GM21717 (cell line): ENCODE data around the gene C17orf100.

Source experiments
- ATAC-seq: cut with Tn5 transposase; IDR thresholded peaks from one replicate; pipeline ENCODE4 v1.9.1; 2021; ENCODE audit warnings: mild to moderate bottlenecking, moderate library complexity; ENCODE audit not compliant: unreplicated experiment

C17orf100 gene

DNA sequence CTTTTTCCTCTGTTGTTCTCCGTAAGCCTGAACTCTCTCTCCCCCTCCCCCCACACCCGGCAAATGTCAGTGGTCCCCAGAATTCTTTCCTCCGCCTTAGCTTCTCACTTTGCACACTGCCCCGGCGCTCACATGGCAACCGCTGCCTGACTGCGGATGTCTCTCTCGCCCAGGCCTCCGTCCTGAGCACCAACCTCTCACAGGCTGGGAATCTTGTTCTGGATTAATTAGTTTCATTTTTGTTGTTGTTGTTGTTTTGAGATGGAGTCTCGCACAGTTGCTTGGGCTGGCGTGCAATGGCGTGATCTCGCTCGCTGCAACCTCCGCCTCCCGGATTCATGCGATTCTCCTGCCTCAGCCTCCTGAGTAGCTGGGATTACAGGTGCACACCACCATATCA is 16.7 kb downstream of the C17orf100 start:
- no peak for ATAC-seq

DNA sequence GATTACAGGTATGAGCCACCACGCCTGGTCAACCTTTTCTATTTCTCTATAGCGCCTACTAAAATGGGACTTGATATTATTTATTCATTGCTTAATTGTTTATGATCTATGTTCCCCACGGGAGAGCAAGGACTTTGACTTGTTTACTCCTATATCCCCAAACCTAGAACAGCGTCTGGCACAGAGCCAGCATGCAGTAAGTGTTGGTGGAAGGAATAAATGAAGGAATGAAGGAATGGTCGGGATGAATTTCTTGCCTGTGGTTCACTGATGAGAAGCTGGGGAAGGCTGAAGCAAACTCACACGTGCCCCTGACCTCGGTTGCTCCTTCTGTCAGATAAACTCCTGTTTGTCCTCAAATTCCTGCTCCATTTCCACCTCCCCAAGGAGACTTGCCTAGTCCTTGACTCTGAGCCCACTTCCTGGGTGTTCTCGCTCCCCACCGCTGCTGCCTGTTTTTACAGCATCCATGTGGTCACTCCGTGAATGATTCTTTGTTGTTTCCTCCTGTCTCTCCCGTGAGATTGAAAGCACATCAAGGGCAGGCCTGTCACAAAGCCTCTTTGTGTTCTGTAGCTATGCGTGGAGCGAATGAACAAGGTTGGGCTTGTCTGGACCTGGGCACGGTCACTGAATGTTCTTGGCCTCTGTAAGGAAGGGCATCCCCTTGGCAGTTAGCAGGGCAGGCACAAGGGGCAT is 17.3 kb downstream of the C17orf100 start:
- no peak for ATAC-seq

DNA sequence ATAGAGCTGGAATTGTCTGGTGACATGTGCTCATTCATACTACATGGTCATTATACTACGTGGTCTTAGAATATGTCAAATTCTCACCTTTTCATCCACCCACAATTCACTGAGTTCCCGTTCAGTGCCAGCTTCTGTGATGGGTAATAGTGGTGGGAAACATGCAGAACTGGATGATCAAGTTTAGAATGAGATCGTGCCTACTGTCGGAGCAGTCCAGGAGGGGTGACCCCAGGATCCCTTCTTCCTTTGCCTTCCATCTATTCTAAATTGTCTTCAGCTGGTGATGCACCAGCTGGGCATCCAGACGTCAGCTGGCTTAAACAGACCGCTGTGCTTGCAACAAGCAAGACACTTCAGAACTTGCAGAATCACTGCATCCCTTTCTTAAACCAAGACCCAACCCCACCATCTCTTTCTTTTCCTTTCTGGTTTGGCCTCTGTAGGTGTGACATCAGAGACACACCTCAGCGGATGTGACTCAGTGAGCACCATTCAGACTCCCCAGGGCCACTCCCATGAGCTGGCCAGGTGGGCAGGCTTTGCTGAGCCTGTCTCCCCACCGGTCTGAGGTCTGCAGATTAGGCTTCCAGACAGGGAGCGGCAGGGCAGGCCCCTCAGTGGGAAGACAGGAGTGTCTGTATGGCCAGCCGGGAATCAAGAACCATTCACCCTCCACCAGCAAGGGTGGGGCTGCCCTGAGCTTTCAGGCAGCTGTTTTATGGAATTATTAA is 18.1 kb downstream of the C17orf100 start:
- ATAC-seq: no peak

DNA sequence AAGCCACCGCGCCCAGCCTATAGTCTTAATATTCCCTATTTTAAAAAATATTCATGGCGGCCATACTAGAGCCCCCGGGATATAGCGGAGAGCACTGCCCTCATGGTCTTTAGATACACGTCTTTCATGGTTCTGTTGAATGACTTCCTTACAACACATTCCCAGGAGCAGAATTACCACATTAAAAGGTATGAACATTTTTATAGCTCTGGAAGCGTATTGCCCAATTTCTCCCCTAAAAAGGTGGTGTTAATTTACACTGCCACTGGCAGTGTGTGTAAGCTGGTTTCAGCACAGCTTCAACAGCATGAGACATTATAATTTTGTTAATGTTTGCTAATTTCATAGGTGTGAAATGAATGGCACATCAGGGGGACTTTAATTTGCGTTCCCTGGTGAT is 19.0 kb downstream of the C17orf100 start:
- ATAC-seq: no peak

DNA sequence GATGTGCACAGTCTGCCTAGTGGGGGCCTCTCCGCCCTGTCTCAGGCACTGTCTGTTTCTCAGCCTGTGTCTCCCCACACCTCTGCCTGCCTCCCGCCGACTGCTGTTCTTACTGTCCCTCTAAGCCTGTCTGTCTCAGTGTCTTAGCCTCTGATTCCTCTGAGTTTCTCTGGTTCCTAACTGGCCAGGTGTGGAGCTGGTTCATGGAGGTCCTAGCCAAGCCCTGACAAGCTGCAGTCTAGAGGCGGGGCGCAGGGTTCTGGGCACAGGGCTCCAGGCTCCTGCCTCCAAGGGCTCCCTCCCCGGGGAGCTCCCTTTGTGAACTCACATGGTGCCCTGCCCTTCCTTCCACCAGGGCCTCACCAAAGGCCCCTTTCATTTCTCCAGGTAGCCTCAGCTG is 19.4 kb downstream of the C17orf100 start:
- ATAC-seq: no peak

DNA sequence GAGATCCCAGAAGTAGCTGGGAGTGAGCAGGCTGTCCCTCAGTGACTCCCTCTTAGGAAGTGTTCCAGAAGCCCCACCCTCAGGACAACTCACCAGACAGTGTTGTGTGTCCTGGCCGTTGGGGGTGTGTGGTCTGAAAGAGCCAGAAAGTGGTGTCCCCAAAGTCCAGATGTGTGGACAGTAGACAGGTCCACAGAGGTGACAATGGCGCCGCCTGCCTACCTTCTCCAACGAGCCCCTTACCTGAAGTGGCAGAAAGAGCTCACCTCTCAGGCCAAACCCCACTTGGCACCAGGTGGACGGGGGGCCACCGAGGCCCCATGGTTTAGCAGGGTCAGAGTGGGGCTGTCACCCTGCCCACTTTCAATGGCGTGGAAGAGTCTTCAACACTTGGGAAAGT is 19.9 kb downstream of the C17orf100 start:
- ATAC-seq: no peak

DNA sequence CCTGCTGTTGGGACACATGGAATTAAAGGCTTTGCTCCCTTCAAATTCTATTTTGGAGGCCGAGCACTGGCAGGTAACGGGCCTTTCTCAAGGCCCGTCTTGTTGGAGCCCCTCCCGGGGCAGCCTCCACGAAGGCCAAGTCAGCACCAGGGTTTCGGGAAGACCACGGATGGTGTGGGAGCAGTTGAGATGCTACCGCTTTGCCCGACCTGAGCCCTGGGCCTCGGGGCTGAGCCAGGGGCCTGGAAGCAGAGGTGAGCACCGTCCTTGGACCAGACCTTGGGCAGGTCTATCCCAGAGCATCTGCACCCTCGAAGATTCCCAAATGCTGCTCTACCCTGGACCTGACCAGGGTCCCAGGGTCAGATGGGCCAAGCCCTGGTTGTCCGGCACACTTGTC is 23.0 kb downstream of the C17orf100 start:
- ATAC-seq: no peak

DNA sequence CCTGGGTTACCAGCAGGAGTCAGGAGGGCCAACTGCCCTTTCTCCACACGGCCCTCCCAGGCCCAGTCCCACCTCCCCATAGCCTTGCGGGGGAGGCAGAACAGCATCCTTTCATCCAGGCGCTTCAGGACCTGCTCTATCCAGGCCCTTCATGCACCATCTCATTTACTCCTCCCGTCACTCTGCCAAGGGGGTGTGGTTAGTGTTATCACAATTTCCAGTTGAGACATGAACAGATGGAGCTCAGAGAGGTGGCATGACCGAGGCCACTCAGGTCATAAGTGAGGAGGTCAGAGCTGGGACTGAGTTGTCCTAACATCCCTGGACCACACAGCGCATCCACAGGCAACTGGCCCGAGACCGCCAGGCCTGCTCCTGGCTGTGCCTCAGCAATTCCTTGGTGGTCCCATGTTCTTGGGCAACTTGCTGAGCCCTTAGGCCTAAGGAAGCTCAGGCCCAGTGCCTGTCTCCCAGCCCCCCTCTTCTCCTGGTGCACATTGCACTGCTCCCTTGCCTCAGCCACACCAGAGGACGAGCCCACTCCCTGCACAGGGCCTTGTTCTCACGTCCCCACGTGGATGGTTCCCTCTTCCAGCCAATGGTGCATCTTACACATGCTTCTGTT is 23.8 kb downstream of the C17orf100 start:
- no peak for ATAC-seq

DNA sequence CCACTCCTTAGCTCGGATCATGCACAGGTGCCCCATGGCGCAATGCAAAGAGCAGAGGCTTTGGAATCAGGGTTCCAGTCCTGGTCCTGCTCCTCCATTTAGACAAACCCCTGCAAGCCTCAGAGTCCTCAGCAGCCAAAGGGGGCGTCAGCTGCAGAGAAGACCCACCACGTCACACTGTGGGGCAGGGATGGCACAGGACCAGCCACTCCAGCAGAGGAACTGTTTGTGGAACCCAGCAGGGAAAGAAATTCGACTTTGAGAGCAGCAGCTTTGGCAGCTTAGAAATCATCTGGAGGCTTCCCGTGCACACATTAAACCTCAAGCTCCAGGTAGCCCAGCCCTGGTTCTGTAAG is 25.2 kb downstream of the C17orf100 start:
- ATAC-seq: no peak

DNA sequence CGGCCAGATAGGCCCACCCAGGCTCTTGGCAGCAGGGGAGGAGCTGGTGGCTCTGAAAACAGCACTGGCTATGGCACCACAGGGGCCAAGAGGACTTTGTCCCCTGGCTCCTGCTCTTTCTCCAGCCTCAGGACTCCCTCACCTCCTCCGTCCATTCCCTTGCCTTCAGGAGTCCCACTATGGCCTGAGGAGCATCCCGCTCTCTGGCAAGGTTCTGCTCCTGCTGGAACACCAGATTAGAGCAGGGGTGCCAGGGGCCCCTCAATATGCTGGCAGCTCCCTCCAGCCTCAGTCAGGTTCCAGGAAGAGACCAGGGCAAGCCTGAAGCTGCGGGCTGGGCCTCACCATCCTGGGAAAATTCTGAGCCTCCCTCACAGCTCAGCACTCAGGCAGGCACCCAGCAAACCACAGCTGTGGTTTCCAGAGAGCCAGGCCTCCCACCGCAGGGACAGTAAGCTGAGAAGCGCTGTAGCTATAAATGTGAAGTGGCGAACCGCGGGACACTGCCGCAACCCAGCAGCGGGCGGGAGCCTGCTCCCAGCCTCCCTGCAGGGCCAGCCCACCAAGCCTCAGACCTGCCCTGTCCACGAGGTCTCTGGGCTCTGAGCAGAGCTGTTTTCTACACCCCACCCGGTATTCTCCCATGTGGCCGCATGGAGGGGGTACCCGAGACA is 25.7 kb downstream of the C17orf100 start:
- no peak for ATAC-seq

DNA sequence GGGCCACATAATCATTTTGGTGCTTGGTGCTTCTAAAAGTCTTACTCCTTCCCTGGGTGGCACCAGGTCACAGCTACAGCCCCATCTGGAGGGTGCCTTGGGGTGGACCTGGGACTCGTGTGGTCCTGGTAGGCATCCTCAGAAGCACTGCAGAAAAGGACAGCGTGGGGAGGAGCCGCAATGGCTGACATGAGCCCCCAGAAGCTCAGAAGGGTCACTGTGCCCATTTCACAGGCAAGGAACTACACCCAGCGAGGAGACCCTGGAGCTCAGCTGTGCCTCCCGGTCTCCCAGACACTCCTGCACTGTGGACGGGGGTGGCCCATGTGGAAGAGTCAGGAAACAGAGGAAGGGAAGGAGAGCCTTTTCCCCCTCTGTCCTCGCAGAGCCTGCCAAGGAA is 26.4 kb downstream of the C17orf100 start:
- ATAC-seq: no peak

DNA sequence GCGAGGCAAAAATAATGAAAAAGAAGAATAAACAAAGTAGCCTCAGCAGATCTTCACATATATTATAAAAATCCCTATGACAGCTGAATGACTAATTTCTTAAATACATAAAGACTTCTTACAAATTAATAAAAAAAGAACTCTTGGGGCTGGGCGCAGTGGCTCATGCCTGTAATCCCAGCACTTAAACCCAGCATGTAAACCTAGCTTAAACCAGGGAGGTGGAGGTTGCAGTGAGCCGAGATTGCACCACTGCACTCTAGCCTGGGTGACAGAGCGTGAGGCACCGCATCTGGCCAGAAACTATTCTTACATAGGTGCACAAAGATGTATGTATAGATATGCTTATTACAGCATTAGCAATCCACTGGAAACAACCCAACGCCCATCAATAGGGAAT is 27.7 kb downstream of the C17orf100 start:
- ATAC-seq: no peak

DNA sequence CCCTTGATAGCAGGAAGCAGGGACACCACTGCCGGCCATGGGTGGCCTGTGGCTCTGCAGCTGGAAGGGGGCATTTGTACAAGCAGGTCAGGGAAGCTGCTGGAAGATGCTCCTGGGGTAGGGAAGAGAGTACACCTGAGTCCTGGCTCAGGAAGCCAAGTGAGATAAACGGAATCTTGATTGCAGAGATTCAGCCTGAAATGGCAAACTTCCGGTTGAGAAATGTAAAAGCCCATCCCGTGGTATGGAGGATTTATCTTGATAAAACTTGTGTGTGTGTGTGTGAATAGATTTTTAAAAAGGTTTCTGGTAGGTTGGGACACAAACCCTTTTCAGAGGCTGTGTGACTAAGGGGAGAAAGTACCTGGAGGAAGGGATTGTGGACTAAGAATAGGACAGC is 29.6 kb downstream of the C17orf100 start:
- no peak for ATAC-seq

DNA sequence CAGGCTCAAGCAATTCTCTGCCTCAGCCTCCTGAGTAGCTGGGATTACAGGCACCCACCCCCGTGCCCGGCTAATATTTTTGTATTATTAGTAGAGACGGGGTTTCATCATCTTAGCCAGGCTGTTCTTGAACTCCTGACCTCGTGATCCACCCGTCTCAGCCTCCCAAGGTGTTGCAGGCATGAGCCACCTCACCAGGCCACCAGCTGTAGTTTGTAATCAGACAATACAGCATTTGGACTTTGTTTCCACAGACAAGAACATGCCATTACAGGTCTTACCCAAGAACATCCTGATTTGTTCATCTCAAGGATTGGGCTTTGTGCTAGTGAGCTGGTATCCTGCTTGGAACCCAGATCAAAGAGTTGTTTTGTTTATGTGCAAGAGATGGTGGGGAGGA is 30.1 kb downstream of the C17orf100 start:
- ATAC-seq: no peak

DNA sequence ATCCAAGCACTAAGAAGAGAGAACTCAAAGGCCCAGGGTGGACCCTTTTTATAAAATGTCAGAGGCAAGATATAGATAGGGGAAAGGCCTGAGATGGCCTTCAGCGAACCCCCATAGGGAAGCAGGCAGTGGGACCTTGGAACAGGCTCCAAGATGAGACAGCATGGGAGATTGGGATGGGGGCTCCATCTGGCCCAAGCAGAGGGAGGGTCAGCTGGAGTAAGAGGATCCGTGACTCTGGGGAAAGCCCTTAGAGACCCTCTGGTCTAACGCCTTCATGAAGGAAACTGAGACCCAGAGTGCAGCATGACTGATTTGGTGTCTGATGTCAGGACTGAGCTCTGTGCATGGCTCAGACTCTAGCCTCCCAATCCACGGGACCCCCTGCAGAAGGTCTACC is 30.8 kb downstream of the C17orf100 start:
- no peak for ATAC-seq

DNA sequence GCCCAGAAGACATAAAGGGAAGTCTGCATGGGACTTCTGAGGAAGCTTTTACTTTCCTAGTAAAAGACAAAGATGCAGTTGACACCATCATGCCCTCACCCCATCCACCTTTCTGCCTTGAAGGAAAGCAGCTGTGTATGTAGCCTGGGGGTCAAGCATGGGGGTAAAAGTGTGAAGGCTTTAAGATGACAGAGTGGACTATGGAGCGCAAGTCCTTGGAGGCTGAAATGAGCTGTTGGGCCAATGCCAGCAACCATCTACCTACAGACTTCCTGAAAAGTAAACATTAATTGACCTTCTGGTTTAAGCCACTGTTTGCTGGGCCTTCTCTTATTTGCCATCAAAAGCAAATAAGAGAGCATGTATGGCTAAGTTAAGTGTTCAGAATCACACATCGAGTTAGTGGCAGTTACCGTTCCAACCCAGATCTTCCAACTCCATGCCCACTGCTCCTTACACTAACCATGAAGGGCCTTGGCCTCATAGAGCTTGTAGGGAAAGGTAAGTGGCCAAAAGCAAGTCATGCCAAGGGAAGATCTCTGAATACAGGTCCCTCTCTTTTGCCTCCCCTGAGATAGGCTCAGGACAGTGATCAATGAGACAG is 31.6 kb downstream of the C17orf100 start:
- ATAC-seq: no peak

DNA sequence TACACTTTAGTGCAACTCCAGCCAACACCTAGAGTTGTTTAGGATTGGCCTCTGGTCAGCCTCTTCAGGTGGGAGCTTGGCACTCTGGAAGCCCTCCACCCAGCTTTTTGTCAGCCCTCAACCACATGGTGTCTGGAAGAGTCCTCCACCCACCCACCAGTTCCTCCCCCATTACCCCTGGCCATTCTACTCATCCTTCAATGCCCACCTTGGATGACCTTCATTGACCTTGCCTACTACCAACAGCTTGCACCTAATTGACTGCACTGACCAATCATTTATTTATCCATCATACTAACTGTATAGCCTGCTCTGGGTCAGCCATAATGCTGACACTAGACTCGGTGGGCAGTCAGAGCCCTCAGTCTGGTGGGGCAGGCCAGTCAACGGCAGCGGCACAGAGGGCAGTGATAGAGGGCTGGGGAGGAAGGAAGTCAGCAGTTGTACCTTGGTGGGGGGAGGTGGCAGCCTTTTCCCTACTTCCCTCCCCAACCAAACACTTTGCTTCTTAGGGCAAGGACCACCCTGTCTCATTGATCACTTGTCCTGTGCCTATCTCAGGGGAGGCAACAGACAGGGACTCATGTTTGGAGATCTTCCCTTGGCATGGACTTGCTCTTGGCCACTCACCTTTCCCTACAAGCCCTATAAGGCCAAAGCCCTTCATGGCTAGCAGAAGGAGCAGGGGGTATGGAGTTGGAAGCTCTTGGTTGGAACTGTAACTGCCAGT is 32.3 kb downstream of the C17orf100 start:
- ATAC-seq: no peak

DNA sequence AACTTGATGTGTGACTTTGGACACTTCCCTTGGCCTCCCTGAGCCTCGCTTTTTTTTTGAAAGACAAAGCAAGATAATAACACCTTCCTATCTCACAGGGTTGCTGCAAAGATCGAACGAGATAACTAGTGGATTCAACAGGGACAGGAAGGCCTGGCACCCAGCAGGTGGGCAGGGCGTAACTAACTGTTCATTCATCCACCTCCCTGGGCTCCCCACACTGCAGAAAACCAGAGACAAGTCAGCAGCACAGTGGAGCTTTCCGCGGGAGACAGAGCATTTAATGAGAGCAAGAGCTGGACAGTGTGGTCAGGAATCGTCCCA is 32.9 kb downstream of the C17orf100 start:
- ATAC-seq: no peak

DNA sequence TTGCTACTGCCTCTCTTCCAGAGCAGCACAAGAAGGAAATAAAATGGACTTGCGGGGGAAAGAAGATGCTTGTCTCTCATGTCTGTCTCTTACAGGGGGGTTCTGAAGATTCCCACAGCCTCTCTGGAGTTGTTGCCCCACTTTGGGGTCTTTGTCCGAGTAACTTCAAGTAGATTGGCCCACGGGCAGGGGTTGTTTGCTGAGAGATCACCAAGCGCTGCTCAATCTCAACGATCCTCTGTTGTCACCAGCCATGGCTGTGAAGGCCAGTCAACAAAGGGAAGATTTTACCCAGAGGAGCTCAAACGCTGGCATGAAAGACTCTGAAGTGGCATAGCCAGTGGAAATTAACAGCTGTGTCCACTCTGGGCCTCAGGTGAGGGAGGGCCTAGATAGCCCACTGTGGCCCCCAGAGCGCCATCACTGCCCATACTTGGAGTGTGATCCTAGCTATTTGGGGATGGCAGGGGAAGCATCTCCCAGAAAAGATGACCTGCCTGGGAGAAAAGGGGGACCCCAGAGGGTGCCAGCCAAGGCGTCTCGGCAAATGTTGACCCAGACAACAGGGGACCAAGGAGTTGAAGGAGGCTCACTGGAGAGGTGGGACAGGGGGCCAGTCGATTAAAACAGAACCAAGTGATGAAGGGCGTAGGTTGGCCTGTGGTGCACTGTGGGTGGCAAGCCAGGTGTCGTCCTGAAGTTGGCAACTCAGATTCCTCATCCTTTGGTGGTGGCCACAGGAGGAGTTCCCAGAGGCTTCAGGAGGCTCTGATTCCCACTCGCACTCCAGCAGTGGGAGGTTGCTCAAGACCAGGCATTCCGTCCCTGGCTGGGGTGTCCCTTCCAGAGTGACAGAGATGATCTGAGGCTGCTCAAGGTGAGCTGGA is 33.6 kb downstream of the C17orf100 start:
- no peak for ATAC-seq

DNA sequence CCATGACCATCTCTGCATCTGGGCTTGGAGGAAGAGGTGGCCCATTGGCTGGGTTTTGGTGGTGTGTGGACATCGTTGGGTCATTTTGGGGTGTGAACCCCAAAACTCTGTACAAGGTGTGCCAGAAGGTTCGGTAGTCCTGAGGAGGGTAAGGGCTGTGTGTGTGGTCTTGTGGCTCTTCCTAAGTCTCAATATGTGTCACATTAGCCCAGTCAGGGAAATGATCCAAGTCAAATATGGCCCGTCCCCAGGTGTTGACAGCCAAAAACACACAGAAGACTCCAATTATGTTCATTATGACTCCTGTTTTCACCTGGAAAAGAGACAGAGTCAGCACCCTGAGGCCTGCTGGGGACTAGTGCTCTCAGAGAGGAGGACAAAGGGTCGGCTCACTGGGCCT is 34.5 kb downstream of the C17orf100 start:
- ATAC-seq: no peak
